NCI-H2171 treated with DMSO at 0.1 percent for 48 hours (cell line): ENCODE results near the gene CAMTA2.

Source experiments
- DNase-seq: peaks from one replicate; lab custom pipeline; 2025; lab: John Stamatoyannopoulos, UW

Gene CAMTA2

DNA sequence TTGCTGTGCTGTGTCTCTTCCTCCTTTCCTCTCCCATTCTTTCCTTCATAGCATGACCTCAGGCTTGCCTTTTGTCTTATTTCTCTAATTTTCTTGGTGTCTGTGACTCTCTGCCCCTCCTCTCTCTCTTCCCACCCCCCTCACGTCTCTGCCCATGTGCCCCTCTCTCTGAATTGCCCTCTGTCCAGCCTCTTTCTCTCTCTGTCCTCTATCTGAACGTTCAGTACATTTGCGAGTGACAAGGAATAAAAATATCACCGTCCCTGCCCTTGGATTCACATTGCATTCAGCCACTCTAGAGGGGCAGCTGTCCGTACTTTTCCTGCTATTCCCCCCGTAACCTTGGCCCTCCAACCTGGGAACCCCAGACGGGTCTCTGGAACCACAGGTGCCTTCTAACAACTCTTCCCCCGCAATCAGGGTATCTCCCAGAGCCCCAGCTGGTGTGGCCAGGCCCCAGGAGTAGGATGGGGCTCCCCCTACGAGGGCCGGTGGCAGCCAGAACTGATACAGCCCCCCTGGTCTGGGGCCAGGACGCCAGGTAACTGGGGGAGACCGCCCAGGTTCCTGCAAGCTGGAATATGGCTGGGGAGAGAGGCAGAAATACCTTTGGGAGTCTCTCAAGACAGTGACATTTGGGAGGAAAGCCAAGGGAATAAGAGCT, 12.1 kb upstream of the CAMTA2 start:
- DNase-seq, result no peak

DNA sequence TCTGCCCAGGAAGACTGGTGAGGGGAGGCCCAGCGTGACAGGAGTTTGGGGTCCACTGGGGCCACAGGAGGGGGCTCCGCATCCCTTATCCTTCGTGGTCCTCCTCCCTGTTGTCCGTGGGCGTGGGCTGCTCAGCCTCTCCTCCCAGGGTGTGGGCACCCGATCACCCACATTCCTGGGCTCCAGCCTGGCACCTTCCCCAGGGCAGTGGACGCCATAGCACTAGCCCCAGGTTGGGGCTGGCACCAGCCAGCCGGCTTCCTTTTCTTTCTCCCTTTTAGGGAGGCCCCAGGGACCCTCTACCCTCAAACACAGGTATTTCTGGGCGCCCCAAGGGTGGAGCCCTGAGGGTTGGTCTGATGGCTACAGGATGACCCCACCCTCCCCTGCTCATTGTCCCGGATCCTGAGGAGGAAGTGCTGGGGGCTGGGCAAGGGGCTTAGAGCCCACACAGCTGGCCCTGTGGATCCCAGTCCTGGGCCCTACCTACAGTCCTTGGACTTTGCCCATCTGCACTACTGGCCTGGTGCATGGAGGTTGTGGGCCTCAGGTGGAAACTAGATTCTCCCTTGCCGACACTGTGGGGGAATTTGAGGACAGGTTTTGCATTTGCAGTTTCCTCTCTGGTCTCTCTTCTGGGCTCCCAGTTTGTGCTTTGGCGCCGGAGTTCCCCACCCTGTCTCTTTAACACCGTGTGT, 11.4 kb upstream of the CAMTA2 start:
- no peak for DNase-seq

DNA sequence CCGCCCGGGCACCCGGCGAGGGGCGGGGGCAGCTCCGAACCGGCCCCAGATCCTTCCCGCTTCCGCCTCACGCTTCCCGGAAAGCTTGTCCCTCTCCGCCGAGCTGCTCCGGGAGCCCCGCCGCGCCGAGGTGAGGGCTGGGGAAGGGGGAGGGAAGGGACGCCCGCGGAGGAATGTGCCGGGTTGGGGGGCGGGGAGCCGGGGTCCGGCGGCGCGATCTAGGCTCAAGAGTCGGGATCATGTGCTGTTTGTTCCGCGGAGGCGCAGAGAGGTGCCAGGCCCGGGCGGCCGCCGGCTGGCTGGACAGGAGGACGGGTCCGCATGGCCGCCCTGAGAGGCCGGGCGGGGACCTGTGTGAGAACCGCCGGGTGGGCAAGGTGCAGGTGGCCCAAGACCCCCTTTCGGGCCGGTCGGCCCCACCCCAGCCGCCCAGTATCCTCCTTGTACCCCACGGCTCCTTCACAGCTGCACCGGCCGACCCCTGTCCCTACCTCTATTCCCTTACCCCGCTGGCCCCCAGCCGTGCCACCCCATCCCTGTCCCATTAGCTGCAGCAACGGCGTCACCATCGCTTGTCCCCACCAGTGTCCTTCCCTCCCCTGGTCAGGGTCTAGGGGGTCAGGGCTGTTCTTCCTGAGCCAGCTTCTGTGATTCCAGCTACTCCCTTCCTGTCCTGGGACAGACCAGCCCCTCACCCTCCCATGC, 10.7 kb upstream of the CAMTA2 start:
- peak; percentile 43 for DNase-seq

DNA sequence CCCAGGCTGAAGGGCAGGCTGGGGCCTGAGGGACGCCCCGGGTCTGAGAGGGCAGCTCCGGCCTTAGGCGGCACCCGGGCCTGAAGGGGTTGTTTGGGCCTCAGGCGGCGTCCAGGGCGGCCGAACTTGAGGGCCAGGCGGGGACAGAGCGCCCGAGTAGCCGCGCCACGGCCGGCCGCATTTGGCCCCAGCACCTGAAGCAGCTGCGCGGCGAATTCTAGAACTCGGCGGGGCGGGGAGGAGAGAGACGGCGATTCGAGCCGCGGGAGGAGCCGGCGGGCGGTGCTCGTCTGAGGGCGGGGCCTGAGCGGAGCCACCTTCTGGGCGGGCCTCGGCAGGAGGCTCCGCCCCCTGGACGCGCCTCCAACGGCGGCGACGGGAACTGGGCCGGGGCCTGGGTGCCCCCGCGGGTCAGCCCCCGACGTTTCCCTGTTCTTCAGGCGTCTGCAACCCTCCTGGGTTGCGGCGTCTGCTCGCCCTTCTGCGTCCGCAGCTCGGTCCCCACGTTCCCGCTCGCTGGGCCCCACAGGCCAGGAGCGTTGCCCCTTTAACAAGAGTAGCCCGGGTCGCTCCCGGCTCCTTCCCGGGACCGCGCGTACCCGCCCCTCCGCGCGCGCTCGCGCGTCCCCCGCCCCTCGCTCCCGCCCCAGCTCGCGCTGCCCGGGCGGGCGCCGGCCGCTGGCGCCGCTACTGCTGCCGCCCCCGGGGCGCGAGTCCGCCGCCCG, 10.0 kb upstream of the CAMTA2 start, which contains the start of the genes INCA1 and KIF1C:
Gene INCA1, minus strand, starts transcription at position 221 of the 725 bp plus-strand sequence. CDS start 3,085 bp downstream, outside the sequence.
Gene KIF1C, plus strand, starts transcription at position 649 of the 725 bp plus-strand sequence. CDS start 2,297 bp downstream, outside the sequence.
- DNase-seq, result peak; percentile 81

DNA sequence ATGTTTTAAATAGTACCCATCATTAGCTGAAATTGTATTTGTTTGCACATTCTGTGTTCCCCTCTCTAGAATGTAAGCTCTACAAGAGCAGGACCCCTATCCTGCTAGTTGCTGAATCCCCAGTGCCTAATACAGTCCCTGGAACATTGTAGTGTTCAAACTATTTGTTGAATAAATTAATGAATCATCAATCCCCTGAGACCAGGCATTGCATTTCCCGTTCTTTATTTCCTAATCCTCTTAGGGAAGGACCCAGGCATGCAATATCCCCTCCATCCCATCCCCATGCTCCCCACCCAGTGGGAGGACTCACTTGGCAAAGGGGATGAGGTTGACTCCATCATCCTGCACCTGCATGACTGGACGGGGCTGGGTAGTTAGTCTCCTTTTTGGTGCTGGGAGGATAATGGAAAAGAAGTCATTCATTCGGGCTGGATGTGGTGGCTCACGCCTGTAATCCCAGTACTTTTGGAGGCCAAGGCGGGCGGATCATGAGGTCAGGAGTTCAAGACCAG, 6.7 kb upstream of the CAMTA2 start:
- no peak for DNase-seq

DNA sequence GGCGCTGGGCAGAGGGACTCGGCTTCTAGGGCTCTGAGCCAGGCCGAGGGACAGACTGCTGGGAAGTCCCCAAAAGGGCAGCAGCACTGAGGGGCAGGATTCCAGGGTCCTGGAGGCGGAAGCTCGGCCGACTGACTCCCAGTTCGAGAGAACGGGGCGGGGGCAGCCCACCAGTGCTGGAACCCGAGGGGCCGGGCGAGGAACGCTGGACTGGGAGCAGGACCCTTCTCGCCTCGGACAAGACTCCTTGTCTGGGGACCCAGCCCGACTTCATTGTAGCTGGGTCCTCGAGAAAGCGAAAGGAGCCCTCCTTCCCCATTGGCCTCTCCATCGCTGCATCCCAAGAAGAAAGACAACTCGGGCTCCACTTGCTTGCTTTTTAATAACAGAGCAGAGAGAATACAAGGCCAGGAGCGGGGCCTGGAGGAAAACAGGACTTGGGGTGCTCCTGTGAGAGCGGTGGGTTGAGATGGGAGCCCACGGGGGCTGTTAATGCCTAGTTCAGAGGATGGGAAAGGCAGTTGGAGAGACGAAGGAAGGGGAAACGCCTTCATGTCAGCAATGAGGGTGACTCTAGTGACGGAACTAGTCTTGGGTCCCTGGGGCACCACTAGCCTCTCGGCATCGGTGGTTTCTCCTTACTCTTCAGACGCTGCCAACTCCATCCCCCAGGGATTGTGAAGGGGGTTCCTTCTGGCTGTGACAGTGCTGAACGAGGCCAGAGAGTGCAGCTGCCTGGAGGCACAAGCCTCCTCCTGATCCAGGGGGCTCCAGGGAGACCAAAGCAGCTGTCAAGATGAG, 492 bp upstream of the CAMTA2 start:
- DNase-seq, result peak; percentile 86

DNA sequence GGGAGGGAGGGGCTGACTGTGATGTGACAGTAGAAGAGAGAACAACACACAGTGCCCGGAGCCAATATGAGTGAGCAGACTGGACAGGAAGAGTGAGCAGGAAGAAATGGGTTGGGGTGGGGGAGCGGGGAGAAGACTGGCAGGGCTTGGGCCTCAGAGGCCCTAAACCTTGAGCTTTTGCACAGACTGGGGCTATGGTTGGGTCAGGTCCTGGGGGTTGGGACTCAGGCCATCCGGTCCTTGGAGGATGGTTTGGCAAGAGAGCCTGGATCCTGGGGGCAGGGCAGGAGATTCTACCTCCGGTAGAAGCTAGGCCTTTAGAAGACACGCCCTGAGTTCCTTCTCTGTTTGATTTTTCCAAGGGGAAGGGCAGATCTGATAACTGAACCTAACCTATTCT, 1.1 kb downstream of the CAMTA2 start:
- DNase-seq, result peak; percentile 31

DNA sequence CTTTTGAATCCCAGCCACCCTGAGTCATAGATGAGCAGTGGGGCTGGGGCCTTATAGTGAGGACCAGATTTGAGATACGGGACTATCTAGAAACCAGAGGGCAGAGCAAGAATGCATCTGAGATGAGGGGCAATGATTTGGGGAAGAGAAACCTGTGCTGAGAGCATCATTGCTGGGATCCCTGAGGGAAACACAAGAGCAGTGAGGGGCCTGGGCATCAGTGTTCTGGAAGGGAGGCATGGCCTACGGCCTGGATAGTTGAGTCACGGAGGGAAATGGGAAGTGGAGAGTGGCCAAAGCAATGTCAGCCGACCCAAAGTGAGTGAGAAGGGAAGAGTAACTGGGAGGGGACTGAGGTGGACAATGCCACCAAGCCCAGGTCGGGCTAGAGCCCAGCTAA, 5.2 kb downstream of the CAMTA2 start:
- no peak for DNase-seq

DNA sequence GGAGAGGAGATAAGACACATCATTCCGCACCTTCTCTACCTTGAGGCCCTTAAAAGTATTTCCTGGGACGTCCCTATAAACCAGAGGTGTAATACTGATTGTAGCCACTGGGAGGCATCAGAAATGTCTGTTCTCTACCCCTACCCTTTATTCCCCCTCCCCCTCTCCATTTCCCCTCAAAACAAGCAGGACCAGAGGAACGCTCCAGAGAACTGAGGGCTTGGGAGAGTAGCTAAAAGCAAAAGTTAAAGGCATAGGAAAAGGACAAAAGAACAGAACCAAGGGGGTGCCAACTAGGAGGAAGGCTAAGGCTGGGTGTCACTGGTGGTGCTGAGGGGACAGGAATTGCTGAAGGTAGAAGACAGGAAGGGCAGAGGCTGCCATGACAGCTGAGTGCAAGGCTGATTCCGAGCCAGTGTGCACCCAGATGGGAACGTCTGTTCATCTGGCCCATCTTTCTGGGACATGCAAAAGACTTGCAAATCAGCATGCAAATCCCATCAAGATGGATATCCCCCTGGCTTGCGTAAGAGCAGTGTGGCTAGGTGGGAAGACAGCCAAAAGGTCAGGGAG, 6.7 kb downstream of the CAMTA2 start:
- peak; percentile 19 for DNase-seq

DNA sequence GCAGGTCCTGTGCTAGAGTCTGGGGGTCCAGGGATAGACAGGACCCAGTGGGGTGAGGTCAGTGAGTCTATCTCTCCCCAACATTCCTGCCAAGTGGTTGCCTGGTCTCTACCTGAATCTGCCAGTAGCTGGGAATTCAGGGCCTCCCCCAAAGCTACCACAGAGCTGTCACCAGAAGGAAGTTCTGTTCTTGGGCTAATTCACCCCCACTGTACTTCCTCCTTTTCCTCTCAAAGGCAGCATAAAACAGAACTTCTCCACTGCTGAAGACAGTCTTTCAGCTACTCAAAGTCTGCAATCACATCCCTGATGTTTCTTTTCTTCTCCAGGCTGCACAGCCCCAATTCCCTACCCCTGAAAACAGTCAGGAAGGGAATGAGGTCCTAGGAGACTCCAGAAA, 8.7 kb downstream of the CAMTA2 start:
- DNase-seq, result no peak

DNA sequence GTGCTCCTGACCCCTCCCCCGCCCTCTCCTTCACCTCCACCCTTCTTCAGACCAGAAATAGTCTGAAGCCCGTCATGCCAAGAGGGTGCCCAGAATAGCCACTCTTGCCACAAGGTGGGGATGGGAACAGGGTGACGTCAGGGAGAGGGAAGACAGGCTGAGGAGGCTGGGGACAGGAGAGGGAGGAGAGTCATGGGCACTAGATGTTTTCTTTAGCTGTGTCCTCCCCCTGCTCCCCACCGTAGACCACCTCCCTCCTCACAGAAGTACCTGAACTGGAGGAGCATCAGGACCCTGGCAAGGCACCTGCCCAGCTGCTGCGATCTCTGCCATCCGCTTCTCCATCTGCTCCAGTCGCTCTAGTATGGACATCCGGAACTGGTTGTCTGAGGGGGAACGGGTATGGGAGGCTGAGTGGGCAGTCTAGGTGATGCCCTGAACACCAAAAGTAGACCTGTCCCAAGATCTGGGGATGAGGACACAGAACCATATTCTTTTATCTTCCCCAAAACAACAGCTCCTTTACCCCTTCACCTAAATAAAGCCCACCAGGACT, 13.3 kb downstream of the CAMTA2 start:
- DNase-seq, result no peak

DNA sequence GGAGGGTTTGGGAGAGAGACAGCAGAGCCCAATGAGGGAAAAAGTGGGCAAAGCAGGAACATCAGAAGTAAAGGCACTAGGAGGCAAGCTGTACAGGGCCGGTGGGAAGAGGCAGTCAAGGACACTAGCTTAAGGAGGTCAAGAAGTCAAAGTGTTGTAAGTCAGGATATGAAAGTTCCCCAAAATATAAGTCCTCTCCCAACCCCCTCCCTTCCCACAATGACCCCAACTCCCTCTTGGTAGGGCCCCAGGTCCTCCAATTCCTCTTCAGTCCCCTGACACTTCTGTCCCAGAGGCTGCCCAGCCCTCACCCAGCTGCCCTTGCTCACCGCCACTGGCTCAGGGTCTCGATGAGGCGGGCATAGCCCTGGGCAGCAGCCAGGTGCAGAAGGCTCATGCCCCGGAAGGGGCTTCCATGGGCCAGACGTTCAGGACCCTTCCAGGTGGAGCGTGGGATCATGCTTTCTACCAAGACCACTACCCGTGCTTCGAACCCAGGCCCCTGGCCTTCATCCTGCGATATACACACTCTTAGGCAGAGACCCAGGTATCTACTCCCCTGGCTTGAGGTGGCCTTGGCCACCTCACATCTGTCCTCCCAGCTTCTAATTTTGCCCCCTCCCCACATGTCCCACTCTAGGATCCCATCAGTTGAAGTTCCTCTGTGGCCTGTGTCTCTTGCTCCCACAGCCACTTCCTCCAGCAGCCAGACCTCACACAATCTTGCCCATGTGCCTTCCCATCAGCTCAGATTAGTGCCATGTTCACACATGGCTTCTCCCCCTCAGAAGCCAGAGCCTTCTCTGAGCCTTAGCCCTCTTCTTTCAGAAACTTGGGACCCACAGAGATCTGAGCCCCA, 14.0 kb downstream of the CAMTA2 start:
- no peak for DNase-seq

DNA sequence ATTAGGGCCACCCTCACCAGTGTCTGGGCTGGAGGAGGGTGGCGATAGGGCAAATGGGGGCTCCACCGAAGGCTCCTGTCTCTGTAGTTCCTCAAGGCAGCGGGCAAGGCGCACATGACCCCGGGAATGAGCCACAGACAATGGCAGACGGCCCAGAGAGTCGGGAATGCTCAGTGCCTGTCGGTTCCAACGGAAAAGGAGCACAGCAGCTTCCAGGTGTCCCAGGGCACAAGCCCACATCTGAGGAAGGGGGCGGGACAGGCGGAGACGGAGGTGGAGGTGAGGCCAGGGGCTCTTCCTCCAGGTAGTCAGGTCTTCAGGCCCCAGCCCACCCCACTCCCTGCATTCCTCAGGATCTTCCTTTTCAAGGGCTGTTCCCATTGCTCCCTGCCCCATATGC, 14.7 kb downstream of the CAMTA2 start:
- DNase-seq, result no peak

DNA sequence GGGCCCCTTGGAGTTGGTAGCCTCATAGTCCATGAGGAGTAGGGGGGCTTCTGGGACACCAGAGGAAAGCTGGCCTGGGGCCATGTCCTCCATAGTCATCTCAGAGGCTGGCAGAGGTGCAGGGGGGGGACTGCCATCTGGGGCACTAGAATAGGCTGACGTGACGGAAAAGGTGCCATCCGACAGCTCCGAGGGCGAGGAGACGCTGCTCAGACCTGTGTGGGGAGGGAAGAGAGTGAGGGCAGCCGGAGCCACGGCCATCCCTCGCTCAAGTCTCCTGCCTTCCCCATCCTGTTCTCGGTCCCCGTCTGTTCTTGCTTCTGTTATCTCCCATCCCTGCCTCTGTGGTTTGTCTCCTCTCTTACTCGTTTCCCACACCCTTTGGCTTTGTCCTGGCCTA, 15.2 kb downstream of the CAMTA2 start:
- DNase-seq, result no peak

DNA sequence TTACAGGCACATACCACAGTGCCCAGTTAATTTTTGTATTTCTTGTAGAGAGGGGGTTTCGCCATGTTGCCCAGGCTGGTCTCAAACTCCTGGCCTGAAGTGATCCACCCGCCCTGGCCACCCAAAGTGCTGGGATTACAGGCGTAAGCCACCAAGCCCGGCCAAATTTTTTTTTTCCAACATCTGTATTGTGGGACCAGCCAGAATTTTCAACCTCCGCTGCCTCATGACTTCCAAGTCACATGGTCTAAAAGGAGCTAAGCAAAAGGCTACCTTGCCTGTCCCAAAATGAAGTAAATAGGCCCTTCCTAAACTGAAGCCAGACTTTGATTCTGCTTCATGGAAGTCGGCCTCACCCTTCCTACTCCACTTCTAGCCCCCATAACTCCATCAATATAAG, 15.6 kb downstream of the CAMTA2 start:
- DNase-seq, result no peak

DNA sequence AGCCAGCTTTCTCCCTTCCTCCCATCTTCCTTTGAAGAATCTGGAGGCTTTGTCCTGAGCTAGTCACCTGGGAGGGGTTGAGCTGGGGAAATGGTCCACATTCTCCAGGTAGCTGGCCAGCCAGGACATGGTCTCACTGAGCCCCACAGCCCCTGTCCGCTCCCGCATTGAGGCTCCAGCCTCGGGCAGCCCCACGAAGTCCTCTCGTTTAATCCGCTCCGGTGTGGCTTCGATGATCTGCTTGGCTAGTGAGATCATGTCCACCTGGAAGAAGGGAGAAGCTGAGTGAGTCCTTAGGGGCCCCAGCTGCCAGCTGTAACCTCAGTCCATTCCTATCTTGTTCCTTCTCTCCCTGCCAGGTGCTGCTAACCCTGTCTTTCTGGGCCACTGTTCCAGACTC, 17.2 kb downstream of the CAMTA2 start:
- DNase-seq, result no peak

DNA sequence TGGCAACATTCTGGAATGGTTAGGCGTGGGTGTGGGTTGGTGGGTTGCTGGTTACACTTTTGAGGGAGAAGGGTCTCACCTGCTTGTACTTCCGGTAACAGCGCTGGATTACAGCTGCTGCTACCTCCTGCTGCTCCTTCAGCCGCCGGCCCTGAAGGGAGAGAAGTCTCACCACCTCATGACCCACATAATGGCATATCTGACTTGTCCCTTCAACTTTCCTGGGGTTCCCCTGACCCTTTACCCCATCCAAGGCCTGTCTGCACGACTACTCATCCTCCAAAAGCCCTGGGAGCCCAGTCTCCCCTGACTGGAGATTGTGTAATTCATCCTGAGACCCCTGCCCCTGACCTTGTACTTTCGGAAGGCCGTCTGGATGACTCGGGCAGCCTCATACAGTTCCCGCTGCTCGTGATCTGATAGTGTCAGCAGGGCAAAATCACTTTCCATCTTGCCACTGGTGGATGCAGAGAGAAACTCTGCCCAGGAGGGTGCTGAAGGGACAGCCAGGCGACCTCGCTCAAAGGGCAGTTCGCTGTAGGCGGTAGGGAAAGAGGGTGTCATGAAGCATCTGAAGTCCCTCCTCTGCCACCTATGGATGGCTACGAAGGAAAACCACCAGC, 17.8 kb downstream of the CAMTA2 start:
- DNase-seq, result no peak

DNA sequence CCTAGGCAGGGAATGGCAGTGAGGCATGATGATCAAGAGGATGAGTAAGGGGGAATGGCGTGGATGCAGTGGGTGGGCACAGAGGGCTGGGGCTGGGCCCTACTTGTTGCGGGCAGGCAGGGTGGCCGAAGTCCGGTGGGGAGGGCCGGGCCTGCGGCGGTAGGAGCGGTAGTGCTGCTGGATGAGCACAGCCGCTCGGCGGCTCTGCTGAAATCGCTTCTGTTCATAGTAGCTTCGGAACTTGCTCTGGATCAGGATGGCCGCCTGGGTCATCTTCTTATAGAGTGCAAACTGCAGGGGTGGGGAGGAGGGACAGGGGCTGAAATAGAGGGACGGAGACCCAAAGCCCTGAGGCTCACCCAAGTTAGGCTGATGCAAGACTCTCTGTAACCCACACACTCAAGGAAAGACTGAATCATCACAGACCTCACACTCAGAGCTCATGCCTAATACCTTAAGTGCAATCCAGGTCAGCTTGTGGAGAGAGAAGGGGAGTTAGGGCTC, 18.4 kb downstream of the CAMTA2 start:
- DNase-seq, result no peak

DNA sequence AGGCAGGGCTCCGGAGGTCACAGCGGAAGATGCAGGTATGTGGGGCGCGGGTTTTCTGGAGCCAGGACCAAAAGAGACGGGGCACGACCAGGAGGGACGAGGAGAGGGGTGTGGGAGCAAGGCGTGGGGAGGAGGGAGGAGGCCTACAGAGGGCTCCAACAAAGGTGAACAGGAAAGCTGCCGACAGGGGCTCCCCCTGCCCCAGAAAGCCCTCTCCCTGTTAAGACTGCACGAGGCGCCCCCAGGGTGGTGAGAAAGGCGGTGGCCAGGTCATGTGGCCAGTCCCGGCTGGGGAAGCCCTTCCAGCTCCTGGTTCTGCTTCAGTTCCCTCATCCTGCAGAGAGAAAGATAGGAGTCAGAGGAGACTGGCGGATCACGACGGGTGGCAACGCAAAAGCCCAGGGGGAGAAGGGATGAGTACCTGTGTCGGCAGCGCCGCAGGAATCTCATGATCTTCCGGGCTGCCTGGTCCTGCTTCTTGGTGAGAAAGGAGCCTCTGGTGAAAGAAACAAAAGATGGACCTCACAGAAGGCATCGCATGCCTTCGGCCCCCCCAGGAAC, 18.9 kb downstream of the CAMTA2 start:
- no peak for DNase-seq
